Measurements from ENCODE around the gene EXD3.

The EXD3 gene

DNA sequence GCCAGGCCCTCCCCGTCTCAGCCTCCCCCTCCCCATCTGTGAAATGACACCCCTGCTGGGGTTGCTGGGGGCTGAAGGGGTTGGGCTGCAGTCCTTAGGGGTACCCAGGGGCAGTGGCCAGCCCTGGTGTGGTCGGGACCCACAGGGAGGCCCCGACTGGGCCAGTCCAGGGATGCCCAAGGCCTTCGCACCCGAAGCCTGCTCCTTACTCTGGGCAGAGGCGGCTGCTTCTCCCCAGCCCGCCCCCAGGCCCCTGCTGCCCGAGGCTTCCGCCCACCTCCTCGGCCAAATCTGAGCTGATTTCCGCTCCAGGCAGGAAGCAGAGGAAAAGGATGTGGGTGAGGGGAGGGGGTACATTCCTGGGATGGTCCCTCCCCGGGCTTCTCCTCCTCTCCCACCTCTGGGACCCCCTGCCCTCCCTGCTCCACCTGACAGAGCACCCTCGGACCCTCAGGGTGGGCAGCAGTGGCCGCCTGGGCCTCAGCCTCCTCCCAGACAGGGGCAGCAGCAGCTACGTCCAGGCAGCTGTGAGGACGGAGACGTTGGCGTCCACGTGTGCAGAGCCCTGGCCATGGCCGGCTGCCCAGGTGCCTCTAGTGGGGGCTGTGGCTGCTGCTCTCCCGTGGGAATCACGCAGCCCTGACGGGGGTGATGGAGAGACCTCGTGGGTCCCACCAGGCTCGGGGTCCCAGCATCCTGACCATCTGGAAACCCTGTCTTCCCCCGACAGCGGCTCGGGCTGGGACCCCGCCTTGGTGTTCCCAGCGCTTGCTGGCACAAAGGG lies 116.7 kb downstream of the EXD3 start:
- DNase-seq (ENCODE audit: low read depth in 2 of 2), result no peak

DNA sequence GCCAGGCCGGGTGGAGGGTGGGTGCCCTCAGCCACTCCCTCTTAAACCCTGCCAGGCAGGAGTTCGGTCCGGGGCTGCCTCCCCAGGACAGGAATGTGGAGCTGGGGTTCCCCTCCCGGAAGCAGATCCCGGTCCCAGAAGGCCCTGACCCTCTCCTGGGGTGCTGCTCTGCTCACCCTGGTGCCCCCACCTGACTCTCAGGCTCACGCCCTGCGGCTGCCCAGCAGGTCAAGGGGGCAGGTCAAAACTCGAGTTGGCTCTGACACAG lies 117.2 kb downstream of the EXD3 start:
- no peak for DNase-seq (ENCODE audit: low read depth in 2 of 2)

DNA sequence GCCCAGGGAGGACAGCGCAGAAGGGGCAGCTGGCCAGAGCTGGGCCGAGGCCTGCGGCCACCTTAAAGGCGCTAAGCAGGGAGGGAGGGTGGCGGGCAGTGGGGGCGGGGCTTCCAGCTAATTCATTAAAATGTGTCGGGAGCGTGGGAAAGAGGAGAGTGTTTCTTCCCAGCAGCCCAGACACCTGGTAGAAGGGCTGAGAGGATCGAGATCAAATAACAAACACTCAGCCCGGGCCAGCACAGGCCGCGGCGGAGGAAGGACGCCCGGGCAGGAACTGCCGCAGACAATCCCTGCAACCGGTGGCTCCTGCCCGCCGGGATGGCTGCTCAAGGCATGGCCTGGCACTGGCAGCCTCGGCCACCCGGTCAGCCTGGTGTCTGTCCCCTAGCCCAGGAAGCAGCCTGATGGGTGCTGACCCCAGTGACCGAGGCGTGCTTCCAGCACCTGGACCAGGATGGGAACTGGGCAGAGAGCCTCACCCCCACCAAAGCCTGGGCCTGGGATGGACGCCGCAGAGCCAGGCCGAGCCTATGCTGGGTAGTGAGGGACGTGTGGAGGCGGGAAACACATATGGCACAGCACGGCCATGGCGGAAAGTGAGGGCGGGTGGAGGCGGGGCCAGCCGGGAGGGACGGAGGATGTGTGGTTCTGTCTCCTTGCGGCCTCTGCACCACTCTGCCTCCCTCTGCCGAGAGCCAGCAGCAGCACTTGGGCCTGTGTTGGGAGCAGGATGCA lies 117.7 kb downstream of the EXD3 start:
- DNase-seq (ENCODE audit: low read depth in 2 of 2), result no peak

DNA sequence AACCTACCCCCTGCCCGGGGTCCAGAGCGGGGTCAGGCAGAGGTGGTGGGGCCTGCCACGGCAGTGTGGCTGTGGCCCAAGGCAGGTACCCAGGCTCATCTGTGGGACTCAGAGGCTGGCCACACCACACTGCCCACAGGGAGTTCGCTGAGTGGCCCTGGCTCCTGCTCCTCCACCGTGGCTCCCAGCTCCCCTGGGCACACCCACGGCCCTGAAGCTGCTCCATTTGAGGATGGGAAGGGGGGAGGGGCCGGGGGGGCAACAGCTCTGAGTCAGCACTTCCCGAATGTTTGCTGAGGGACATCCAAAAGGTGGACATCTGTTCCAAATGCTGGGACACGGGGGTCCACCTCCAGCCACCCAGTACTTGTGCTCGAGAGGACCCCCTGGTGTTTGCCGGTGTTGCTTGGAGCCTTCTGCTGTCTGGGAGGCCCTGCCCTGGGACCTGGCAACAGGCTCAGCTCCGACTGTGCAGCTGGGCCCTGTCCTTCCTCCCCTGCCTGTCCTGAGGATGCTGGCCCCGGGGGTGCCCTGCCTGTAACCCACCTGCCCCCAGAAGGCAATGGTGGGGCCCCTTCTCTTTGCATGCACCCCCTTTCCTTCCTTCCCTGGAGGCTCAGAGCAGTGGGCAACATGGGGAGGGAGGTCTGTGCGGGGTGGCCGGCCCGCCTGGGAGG lies 118.4 kb downstream of the EXD3 start:
- no peak for DNase-seq (ENCODE audit: low read depth in 2 of 2)

DNA sequence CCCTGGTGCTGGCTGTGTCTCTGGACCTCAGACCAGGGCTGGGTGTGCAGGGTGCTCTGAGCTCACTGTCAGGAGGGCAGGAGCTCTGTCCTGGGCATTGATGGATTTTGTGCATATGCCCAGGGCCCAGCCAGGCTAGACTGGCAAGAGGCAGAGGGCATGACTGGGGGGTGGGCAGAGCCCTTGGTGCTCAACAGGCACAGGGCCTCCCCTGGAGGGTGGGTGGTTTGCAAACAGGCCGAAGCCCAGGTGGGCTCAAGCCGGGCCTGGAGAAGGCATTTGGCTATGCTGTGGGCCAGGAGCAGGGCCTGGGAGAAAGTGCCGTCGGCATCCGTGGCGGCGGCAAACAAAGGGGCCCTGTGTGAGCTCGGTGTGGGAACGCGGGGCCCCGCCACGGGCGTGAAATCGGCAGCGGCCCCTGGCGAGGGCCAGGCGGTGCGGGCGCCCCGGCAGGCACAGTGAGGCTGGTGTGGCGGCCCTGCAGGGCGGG lies 119.0 kb downstream of the EXD3 start:
- DNase-seq (ENCODE audit: low read depth in 2 of 2), result no peak

DNA sequence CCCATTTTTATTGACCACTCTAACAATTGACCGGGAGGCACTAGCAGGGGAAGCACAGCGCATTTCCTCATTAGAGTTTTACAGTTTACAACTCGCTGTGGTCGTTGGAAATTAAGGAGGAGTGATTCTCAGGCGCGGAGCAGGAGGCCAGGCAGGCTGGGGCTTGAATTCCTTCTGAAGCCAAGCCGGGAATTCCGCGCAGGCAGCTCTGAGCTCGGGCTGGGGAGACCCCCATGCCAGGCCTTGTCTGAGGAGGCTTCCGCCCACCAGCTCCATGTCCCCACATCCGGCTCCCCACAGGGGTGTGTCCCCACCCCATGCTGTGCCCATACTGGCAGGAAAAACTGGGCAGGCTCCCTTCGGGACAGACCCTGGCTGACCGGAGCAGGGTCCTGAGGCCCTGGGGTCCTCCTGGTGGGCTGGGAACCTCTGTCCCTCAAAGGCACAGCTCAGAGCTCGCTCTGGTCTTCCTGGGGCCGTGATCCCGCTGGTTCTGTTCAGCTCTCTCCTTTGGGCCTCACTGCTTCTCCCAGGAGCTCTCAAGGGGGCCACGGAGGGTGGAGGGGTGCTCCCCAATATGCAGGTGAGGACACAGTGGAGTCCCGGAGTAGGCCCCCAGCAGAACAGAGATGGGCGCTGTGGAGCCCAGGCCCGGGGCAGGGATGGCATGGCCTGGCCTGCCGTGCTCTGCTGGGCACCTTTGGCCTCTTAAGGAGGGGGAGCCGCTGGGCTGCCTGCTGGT lies 119.6 kb downstream of the EXD3 start:
- no peak for DNase-seq (ENCODE audit: low read depth in 2 of 2)

DNA sequence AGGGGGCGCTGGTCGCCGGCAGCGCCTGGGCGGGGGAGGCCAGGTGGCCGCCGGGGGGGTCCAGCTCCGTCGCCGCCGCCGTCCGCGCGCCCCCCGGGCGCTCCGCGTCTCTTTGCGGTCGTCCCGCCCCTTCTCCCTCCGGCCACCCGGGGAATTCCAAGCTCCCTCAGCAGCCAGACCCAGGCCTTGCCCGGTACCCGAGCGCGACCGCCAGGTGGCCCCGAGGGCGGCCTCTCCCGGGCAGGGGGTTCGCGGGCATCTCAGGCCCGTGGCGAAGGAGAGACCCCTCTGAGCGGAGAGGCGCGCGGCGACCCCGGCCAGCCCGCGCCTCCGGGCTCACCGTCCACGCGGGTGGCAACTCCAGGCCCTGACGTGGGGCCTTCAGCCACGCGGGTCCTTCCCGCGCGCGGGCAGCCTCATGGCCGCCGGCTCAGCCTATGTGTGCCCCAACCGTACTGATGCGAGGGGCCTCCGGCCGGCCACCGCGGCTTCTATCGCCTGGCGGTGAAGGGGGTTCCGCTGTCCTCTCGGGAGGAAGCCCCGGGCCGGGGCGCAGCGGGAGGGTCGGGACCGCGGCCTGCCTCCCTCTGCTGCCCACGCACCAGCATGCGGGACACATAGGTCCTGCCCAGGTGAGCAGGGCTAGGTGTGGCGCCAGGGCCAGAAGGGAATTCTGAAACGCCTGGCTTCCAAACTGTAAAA lies 120.4 kb downstream of the EXD3 start:
- no peak for DNase-seq (ENCODE audit: low read depth in 2 of 2)

DNA sequence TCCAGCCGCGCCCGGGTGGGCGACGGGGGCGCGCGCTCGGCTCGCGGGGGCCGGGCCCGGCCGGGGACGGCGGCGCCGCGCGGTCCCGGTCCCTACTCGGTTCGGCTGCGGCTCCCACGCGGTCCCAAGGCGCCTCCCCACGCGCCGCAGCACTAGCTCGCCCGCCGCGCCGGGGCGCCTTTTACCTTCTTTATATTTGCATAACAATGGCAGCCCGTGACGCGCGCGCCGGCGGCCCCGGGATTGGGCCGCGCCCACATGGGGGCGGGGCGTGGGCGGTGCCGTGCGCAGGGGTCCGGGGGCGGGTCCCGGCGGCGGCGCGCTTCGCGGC lies 120.9 kb downstream of the EXD3 start, which contains the start of gene NRARP:
Gene NRARP, minus strand, starts transcription at position 154 of the 331 bp plus-strand sequence. CDS start 343 bp downstream, outside the sequence.
- DNase-seq (ENCODE audit: low read depth in 2 of 2), result peak; percentile 38 to 45

DNA sequence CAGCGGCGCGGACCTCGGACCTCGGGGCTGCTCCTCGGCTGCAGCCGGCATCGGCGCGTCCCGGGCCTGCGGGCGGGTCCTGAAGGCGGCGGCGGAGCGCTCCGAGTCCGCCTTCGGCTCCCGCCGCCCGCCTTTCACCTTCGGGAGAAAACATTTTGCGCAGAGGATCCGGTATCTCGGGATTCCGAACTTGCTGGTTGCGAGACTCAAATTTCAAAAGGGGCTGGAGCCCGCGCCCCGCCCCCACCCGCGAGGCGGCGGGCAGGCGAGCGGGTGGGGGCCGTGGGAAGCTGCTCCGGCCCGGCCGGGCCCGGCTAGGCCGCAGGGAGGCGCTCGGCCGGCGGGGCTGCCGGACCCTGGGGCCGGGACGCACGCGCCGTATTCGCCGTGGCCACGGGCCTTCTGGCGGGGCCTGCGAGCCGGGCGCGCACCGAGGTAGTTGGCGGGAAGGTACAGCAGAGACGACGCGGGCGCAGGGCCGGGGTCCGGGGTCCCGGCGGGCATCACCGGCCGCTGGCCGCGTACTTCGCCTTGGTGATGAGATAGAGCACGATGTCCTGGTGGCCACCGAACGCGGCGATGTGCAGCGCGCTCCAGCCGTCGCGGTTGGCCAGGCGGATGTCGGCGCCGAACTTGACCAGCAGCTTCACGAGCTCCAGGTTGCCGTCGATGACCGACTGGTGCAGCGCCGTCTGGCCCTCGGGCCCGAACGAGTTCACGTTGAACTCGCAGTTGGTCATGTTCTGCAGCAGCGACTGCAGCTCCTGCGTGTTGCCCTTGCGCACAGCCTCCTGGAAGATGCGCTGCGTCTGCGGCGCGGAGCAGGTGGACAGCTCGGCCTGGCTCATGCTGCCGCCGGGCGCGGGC lies 121.6 kb downstream of the EXD3 start:
- no peak for DNase-seq (ENCODE audit: low read depth in 2 of 2)

DNA sequence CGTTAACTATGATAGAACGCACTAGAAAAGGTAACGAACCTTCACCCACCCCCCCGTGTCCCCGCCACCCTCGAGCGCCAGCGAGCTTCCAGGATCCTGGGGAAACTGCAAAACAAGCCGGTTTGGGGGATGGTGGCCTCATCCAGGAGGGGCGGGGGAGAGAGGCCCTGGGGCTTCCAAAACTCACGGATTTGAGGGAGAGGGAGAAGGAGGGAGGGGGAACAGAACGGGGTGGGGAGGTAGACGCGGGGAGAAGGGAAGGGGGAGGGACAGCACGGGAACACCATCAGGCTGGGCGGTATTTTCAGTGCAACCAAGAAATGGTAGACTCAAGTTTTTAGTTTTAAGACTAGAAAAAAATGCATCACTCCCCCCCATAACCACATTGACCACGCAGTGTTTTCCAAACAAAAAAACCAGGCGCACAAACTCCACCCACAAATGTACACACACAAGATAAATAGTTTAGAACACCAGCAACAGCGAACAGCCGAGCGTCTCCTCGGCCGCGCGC lies 122.3 kb downstream of the EXD3 start:
- no peak for DNase-seq (ENCODE audit: low read depth in 2 of 2)

DNA sequence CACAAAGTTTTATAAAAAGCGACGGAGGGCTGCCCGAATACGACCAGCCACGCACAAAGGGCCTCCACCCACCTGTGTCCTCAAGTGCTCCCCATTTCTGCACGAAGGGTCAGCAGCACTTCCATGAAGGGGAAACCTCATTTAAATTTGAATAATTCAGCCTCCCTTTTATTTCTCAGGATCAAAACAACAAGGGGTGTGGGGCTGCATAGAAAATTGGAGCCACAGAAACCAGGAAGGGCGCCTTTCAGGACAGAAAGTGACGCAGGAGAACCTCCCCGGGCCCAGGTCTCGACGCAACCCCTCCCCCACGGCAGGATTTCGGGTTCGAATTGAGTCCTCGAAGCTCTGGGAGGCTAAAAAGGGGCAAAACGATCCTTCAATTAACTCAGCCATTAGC lies 123.0 kb downstream of the EXD3 start:
- DNase-seq (ENCODE audit: low read depth in 2 of 2), result no peak

DNA sequence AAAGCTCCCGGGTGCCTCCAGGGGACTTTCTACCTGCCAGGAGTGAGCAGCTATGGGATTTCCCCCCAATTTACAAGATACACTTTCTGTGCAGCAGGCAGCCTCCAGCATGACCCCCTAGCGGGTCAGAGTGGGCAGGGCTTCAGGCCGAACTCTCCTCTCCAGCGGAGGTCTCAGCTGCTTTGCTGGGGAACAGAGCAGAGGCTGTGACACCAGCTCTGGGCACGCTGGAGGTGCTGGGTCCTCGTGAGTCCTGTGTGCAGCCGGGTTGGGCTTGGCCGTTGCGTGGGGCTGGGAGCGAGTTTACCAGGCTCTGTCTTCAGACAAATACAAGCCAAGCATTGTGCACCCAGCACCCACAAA lies 123.8 kb downstream of the EXD3 start:
- DNase-seq (ENCODE audit: low read depth in 2 of 2), result no peak

DNA sequence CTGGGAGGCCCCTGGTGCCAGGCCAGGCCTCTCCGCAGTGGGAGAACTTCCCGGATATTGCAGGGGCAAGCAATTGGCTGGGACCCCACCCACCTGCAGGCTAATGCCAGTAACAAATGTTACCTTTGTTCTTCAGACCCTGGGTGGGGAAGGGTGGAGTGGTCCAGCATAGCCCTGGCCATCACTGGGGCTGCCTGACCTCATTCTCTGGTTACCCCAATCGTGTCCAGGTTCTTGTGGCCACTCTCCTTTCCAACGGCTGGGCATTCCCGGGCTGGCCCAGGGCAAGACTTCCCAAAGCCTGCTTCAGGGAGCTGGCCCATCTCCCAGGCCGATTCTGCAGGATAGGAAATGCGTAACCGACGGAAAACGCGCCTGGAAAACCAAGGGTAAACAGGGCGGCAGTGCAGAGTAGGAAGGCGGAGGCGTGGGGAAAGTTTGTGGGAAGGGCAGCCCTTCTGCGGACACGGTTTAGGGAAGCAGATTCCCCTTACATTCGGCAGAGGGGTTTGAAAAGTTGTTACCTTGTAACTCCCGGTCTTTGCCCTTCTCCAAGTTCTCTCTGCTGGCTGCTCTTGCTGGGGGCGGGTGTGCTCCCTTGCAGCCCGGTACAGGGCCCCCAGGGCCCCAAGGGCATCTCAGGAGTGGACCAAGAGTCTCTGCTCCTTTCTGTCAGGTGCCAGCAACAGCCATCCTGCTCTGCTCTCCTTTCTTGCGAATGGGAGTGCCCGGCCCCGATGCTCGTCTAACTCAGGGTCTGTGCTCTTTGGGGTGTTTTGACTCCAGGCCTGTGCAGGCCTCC lies 124.4 kb downstream of the EXD3 start:
- DNase-seq (ENCODE audit: low read depth in 2 of 2), result no peak

DNA sequence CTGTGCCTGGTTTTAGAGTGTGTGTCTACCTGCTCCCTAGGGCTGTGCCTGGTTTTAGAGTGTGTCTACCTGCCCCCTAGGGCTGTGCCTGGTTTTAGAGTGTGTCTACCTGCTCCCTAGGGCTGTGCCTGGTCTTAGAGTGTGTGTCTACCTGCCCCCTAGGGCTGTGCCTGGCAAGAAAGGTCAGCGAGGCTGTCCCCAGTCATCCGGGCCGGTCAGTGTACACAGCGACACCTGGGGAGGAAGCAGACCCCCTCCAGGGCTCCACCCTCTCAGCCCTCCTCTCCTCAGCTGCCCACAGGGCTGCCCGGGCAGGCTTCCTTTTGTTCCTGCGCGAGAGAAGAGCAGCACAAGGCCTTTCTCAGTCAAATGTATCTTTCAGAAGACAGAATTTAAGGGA lies 125.0 kb downstream of the EXD3 start:
- no peak for DNase-seq (ENCODE audit: low read depth in 2 of 2)

DNA sequence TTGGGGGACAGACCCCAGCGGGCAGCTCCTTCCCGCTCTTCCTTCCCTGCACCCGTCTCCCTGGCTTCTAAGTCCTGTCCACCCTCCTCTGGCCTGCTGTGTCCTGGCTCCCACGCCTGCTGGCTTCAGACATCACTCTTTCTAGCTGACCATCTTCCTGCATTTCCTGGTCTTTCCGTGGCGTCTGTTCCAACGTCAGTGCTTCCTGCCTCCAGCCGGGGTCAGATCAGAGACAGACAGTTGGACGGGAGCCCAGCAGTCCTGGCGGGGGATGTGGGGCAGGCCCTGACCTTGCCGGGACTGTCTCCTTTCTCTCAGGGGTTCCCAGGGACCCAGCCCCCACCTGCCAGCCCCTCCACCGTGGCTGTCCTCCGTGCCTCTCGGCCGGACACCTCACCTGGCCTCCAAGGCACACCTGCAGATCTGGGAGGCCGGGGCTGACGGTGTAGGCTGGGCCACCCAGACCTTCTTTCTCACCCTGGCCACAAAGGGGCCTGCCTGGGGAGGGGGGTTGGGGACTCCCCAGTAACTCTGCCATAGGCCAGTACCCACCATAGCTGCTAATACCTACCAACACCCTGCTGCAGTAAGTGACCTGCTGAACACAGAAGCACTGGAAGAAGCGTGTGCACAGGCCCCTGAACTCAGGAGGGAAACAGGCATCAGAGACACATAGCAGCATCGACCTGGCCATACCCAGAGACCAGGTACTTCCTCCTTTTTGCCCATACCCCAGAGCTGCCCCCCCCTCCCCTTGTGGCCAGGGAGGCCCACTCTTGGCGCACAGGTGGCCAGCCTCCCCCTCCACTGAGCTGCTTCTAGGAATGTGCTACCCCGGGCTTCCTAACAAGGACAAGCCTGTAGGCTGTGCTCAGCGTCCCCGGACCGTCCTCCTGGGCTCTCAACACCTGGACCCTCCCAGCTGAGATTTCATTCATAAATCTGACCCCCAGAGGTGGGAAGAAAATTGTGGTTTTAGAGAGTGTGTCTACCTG lies 126.0 kb downstream of the EXD3 start:
- no peak for DNase-seq (ENCODE audit: low read depth in 2 of 2)

DNA sequence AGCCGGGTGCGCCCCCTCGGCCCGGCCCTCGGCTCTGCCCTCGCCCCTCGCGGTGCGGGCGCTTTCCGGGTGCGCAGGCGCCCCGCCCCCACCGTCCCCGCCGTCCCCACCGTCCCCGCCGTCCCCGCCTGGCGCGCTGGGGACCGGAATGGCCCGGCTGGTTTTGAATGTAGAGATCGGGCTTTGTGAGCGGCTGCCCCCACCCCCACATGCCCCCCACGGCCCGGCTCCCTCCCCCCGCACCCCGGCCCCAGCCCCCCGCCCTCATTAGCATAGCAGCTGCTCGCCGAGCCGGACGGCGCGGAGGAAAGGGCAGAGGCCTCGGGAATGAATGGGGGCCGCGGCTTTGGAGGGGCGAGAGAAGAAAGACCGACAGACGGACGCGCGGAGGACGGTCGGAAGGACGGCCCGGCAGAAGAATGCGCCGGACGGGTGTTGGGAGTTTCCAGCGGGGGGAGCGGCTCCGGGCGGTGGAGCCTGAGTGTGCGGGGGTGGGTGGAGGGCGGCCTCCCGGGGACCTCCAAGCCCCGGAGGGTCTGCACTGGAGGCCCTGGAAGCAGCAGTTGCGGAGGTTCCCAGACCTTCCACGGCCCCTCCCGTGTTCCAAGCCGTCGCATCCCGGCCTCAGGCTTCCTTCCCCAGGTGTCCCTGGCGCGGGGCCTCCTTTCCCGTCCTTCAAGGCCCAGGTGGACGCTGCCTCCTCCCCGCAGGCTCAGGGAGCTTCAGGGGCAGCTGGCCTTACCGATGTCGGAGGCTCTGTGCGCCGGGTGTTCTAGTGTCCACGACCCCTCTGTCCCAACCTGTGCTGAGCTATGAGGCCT lies 126.9 kb downstream of the EXD3 start:
- DNase-seq (ENCODE audit: low read depth in 2 of 2), result no peak

DNA sequence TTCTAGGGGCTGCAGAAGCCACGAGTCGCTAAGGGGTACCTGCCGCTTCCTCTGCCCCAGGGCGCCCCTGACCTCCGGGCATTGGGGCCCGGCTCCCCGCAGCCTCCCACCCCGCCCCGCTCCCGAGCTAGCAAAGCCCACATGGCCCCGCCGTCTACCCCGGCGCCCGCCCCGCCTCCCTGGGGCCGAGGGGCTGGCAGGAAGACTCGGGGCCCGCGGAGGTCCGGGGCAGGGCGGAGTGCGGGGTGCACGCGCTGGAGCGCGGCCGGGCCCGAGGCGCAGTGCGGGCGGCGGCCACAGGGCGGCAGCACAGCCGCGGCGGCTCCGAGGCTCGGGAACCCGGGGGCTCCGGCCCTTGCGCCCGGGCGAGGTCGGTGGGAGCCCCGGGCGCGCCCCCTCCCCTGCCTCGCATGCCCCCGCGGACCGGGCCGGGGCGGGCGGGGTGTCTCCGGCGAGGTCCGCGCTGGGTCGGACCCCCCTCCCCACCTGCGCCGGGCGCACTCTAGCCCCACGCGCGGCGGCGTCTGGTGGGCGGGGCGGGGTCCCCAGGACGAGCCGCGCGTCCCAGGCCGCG lies 127.6 kb downstream of the EXD3 start:
- no peak for DNase-seq (ENCODE audit: low read depth in 2 of 2)

Measured in fibroblast of skin of left quadriceps (primary cell).